Tongue (tissue), 2 donors: ENCODE results near the gene MRTO4. TPM values are rescaled to one million over a fixed set of nuclear protein-coding genes. Genes with fewer than 3 reads are reported as not detected.
A peak's percentile ranks its signal among the peaks of the same experiment; 100 is the strongest.
"Not testable (repeated sequence)": the region's sequence is repeated elsewhere in the genome, so short reads cannot be mapped to it uniquely, and the experiment has no call there.

Experiments used
- DNase-seq: peaks from one replicate; pipeline ENCODE4 v3.0.0-alpha.2; 2015
- total RNA-seq: library from RNA; depleted of rRNA; stranded (reverse); fragments of >200 nt; gene quantifications from one replicate; pipeline ENCODE4 v1.2.3, GENCODE V29; 2014

Gene MRTO4
- total RNA-seq, 1 donor from 2014 or later = 16.1 TPM

- not testable (repeated sequence) for DNase-seq
Observed at GRCh38 chr1:19270343-19270730, 18.7 kb downstream of the MRTO4 start.

GRCh38 chr1:19272064-19272463, 20.5 kb downstream of the MRTO4 start:
- DNase-seq = no peak

- no peak for DNase-seq
Observed at GRCh38 chr1:19273106-19273843, 21.7 kb downstream of the MRTO4 start.

- DNase-seq = not testable (repeated sequence)
Observed at GRCh38 chr1:19273844-19274531, 22.4 kb downstream of the MRTO4 start.

- no peak for DNase-seq
Observed at GRCh38 chr1:19274636-19275035, 23.0 kb downstream of the MRTO4 start.

- no peak for DNase-seq
Observed at GRCh38 chr1:19283891-19284290, 32.3 kb downstream of the MRTO4 start.

- no peak for DNase-seq
Observed at GRCh38 chr1:19284881-19285280, 33.3 kb downstream of the MRTO4 start.

- DNase-seq = not testable (repeated sequence)
Observed at GRCh38 chr1:19285366-19285765, 33.8 kb downstream of the MRTO4 start.

- not testable (repeated sequence) for DNase-seq
Observed at GRCh38 chr1:19285807-19286206, 34.2 kb downstream of the MRTO4 start.

GRCh38 chr1:19287436-19288185, 36.0 kb downstream of the MRTO4 start:
- no peak for DNase-seq

- peak; percentile 47 for DNase-seq
Observed at GRCh38 chr1:19288324-19289241, 37.0 kb downstream of the MRTO4 start, which contains the start of gene AKR7A3. Gene AKR7A3 (minus strand): TSS chr1:19288770. CDS start chr1:19288709, 61 bp downstream.

- DNase-seq = no peak
Observed at GRCh38 chr1:19289244-19289643, 37.6 kb downstream of the MRTO4 start.

GRCh38 chr1:19294638-19295037, 43.0 kb downstream of the MRTO4 start:
- DNase-seq = no peak

- DNase-seq = no peak
Observed at GRCh38 chr1:19300211-19300610, 48.6 kb downstream of the MRTO4 start.

- DNase-seq = not testable (repeated sequence)
Observed at GRCh38 chr1:19304081-19304480, 52.5 kb downstream of the MRTO4 start.

GRCh38 chr1:19305880-19306279, 54.3 kb downstream of the MRTO4 start:
- DNase-seq = no peak

- no peak for DNase-seq
Observed at GRCh38 chr1:19306941-19307340, 55.3 kb downstream of the MRTO4 start.

- no peak for DNase-seq
Observed at GRCh38 chr1:19307794-19308508, 56.3 kb downstream of the MRTO4 start.

- no peak for DNase-seq
Observed at GRCh38 chr1:19308509-19308907, 56.9 kb downstream of the MRTO4 start.

GRCh38 chr1:19309123-19309813, 57.7 kb downstream of the MRTO4 start:
- DNase-seq = peak; percentile 37
